PFSK-1 (cell line): ENCODE measurements around the gene SH2D4B.

Experiments
- FOXP2 ChIP-seq: optimal IDR thresholded peaks from 2 replicates; pipeline ENCODE3; 2011; ENCODE audit warnings: borderline replicate concordance, control low read depth, inconsistent platforms; ENCODE audit not compliant: insufficient read depth; ENCODE audit errors: extremely low read length, extremely low read depth
- POLR2AphosphoS5 ChIP-seq: IDR thresholded peaks from 2 replicates; pipeline ENCODE4 v1.6.1; 2012; ENCODE audit warnings: low read depth, mild to moderate bottlenecking, control low read depth, low read length, moderate library complexity
- SIN3A ChIP-seq: IDR thresholded peaks from 2 replicates; pipeline ENCODE4 v1.6.1; 2012; ENCODE audit warnings: mild to moderate bottlenecking, low read length, moderate library complexity, borderline replicate concordance; ENCODE audit not compliant: insufficient read depth
- TAF1 ChIP-seq: IDR thresholded peaks from 2 replicates; pipeline ENCODE4 v1.6.1; 2012; ENCODE audit warnings: low read length, control low read depth, borderline replicate concordance; ENCODE audit not compliant: insufficient read depth
- TF ChIP-seq, protein P1 (sequence below), 2 experiments: IDR thresholded peaks; 2 replicates each; pipeline versions ENCODE4 v1.6.1 to v1.8.0; 2011 to 2012; ENCODE audit warnings: low read depth in 2 of 2, low read length in 2 of 2, control low read depth in 1 of 2, inconsistent platforms in 1 of 2, mild to moderate bottlenecking in 1 of 2, moderate library complexity in 1 of 2; ENCODE audit not compliant: insufficient read depth in 1 of 2

DNA sequence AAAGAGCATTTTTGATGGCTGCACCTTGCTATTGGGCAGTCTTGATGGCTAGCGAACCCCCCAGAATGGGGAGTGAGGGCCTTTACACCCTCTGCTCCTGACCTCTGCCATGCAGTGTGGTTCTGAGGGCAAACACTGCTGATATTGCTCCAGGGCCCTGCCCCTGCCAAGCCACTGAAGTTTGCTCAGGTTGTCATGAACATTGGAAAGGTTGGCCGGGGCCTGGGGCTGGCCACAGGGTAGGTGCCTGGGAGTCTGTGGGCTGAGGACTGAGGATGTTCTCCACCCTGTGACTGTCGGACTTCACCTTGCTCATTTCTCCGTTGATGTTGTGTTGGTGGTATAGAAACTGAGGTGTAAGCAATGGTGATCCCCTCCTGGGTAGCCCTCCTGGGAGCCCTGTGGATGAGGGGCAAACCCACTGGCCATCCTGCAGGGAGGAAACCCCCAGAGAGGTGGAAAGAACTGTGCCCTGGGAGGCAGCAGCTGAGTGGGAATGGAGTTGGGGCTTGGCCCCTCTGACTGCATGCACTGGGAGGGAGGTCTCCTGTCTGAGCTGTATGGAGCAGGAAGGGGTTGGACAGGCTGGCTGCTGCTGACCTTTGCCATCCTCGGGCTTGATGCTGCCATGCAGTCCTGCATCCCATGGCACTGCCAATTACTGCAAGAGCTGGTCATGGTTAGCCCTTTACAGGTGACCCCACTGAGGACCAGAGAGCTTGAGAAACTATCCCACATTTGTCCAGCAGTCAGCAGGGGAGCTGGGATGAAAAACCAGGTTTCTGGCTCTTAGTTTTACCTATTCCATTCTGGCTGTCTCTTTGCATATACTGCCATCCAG is 77.1 kb downstream of the SH2D4B start:
- TF ChIP-seq, protein P1, sequence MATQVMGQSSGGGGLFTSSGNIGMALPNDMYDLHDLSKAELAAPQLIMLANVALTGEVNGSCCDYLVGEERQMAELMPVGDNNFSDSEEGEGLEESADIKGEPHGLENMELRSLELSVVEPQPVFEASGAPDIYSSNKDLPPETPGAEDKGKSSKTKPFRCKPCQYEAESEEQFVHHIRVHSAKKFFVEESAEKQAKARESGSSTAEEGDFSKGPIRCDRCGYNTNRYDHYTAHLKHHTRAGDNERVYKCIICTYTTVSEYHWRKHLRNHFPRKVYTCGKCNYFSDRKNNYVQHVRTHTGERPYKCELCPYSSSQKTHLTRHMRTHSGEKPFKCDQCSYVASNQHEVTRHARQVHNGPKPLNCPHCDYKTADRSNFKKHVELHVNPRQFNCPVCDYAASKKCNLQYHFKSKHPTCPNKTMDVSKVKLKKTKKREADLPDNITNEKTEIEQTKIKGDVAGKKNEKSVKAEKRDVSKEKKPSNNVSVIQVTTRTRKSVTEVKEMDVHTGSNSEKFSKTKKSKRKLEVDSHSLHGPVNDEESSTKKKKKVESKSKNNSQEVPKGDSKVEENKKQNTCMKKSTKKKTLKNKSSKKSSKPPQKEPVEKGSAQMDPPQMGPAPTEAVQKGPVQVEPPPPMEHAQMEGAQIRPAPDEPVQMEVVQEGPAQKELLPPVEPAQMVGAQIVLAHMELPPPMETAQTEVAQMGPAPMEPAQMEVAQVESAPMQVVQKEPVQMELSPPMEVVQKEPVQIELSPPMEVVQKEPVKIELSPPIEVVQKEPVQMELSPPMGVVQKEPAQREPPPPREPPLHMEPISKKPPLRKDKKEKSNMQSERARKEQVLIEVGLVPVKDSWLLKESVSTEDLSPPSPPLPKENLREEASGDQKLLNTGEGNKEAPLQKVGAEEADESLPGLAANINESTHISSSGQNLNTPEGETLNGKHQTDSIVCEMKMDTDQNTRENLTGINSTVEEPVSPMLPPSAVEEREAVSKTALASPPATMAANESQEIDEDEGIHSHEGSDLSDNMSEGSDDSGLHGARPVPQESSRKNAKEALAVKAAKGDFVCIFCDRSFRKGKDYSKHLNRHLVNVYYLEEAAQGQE (IDR thresholded peaks at IDR 0.05; ENCODE audit: insufficient read depth in 1 of 2, low read depth in 2 of 2, low read length in 2 of 2): no peak
- TF ChIP-seq TAF1: no peak
- TF ChIP-seq POLR2AphosphoS5: no peak
- TF ChIP-seq SIN3A: no peak
- TF ChIP-seq FOXP2: no peak
